ENCODE measurements around the gene PCDHB9. TPM values are rescaled to one million over a fixed set of nuclear protein-coding genes. Genes with fewer than 3 reads are reported as not detected.
"Not testable (repeated sequence)": the region's sequence is repeated elsewhere in the genome, so short reads cannot be mapped to it uniquely, and the experiment has no call there.

The PCDHB9 gene
- total RNA-seq, 4 donors from 2014 or later: 1.5 to 2.9 (median 2.2) TPM

- Histone ChIP-seq H3K4me3 (peak within 1 kb of the TSS; percentile 27 to 44 (median 37)), H3K4me1 (no peaks in the 10 kb centered on the region), H3K27me3 (no peaks in the 10 kb centered on the region), H3K36me3 (peaks cover 0 to 7% (median 2%) of the 10 kb centered on the region in 4 donors), H3K27ac (replicated peaks in 1 of 4) (peak within 1 kb of the TSS in 1 of 4 donors; percentile 20), H3K9me3 (peaks cover 0 to 96% (median 95%) of the 10 kb centered on the region in 4 donors)
- 29% methylated on average over 15 of the region's 15 CpGs for WGBS
- DNase-seq (ENCODE audit: extremely low spot score): no peak
- intact Hi-C loops (cut with DNase I): no loop called here
- TF ChIP-seq CTCF (IDR thresholded peaks at IDR 0.05) (peak in 1 of 3 experiments; percentile 16), POLR2A (IDR thresholded peaks at IDR 0.05; ENCODE audit: low read depth) (no peak), EP300 (IDR thresholded peaks at IDR 0.05) (no peak)
Measured at GRCh38 chr5:141223112-141223783, 36.3 kb downstream of the PCDHB9 start, which contains the start of gene PCDHB14. PCDHB14 (plus strand) TSS chr5:141223343; CDS start chr5:141223506, 163 bp downstream.

- H3K27ac ChIP-seq (replicated peaks in 1 of 4); DNase-seq (ENCODE audit: extremely low spot score); intact Hi-C loops (cut with DNase I); H3K27me3 ChIP-seq; H3K36me3 ChIP-seq; H3K4me3 ChIP-seq; H3K4me1 ChIP-seq: not testable (repeated sequence)
- H3K9me3 ChIP-seq: peaks cover 0 to 92% (median 89%) of the 10 kb centered on the region in 4 donors
- WGBS: 13% methylated on average over 4 of the region's 40 CpGs
Measured at GRCh38 chr5:141224844-141225243, 37.9 kb downstream of the PCDHB9 start.

GRCh38 chr5:141225421-141225820, 38.5 kb downstream of the PCDHB9 start:
- DNase-seq (ENCODE audit: extremely low spot score); H3K36me3 ChIP-seq; H3K4me3 ChIP-seq; H3K4me1 ChIP-seq; H3K27me3 ChIP-seq; H3K27ac ChIP-seq (replicated peaks in 1 of 4); intact Hi-C loops (cut with DNase I): not testable (repeated sequence)
- H3K9me3 ChIP-seq: peaks cover 0 to 91% (median 85%) of the 10 kb centered on the region in 4 donors
- 19% methylated on average over 20 of the region's 30 CpGs for WGBS

GRCh38 chr5:141234109-141234667, 47.2 kb downstream of the PCDHB9 start:
- H3K9me3 ChIP-seq: peaks cover 3 to 94% (median 83%) of the 10 kb centered on the region in 4 donors
- no peaks in the 10 kb centered on the region for H3K4me1 ChIP-seq
- TF ChIP-seq CTCF (IDR thresholded peaks at IDR 0.05) (peak in 1 of 3 experiments; percentile 25), EP300 (IDR thresholded peaks at IDR 0.05) (no peak)
- no peak for DNase-seq (ENCODE audit: extremely low spot score)
- H3K36me3 ChIP-seq: peaks cover 0 to 5% (median 0%) of the 10 kb centered on the region in 4 donors
- H3K27me3 ChIP-seq: peaks cover 0 to 8% (median 0%) of the 10 kb centered on the region in 4 donors
- 8% methylated on average over 15 of the region's 15 CpGs for WGBS
- intact Hi-C loops (cut with DNase I): no loop called here
- peak overlapping the region; percentile 24 to 37 (median 34) for H3K4me3 ChIP-seq
- H3K27ac ChIP-seq (replicated peaks in 1 of 4): no peak overlapping the region

- H3K4me1 ChIP-seq; intact Hi-C loops (cut with DNase I); H3K27me3 ChIP-seq; DNase-seq (ENCODE audit: extremely low spot score); H3K4me3 ChIP-seq; H3K36me3 ChIP-seq; H3K27ac ChIP-seq (replicated peaks in 1 of 4): not testable (repeated sequence)
- H3K9me3 ChIP-seq: peaks cover 3 to 100% (median 93%) of the 10 kb centered on the region in 4 donors
- 18% methylated on average over 18 of the region's 40 CpGs for WGBS
Measured at GRCh38 chr5:141235922-141236321, 49.0 kb downstream of the PCDHB9 start.

- peaks cover 10 to 100% (median 94%) of the 10 kb centered on the region in 4 donors for H3K9me3 ChIP-seq
- no peak overlapping the region for H3K27ac ChIP-seq (replicated peaks in 1 of 4)
- no peak overlapping the region for H3K4me3 ChIP-seq
- no peaks in the 10 kb centered on the region for H3K4me1 ChIP-seq
- peaks cover 0 to 16% (median 0%) of the 10 kb centered on the region in 4 donors for H3K27me3 ChIP-seq
- intact Hi-C loops (cut with DNase I): no loop called here
- TF ChIP-seq POLR2A (IDR thresholded peaks at IDR 0.05; ENCODE audit: low read depth) (no peak), POLR2AphosphoS5 (IDR thresholded peaks at IDR 0.05) (no peak), EP300 (IDR thresholded peaks at IDR 0.05) (no peak)
- no peak for DNase-seq (ENCODE audit: extremely low spot score)
- WGBS: 23% methylated on average over 19 of the region's 32 CpGs
- H3K36me3 ChIP-seq: peaks cover 0 to 5% (median 0%) of the 10 kb centered on the region in 4 donors
Measured at GRCh38 chr5:141236516-141237313, 49.8 kb downstream of the PCDHB9 start.

Other genes starting within 250 kb of the PCDHB9 start
- 10 to 100 TPM in 3 of 4 donors, 1 to 10 TPM in 1; 8.8 to 26.6 (median 18.0) TPM for gene PCDHAC2, start 220.7 kb upstream of the PCDHB9 start, total RNA-seq
- not detected for gene PCDHB1, start 135.8 kb upstream of the PCDHB9 start, total RNA-seq
- 1 to 10 TPM; 2.1 to 3.2 (median 2.8) TPM for gene PCDHB2, start 92.5 kb upstream of the PCDHB9 start, total RNA-seq
- 1 to 10 TPM in 3 of 4 donors, under 1 TPM in 1; 0.83 to 2.3 (median 1.2) TPM for gene PCDHB3, start 86.7 kb upstream of the PCDHB9 start, total RNA-seq
- 1 to 10 TPM; 1.2 to 5.1 (median 3.8) TPM for gene PCDHB4, start 65.3 kb upstream of the PCDHB9 start, total RNA-seq
- gene PCDHB5, start 52.0 kb upstream of the PCDHB9 start, total RNA-seq: 1 to 10 TPM; 3.6 to 7.4 (median 4.0) TPM
- gene PCDHB6, start 37.1 kb upstream of the PCDHB9 start, total RNA-seq: 1 to 10 TPM in 1 of 4 donors, under 1 TPM in 3; 0.46 to 1.1 (median 0.83) TPM
- gene PCDHB7, start 14.5 kb upstream of the PCDHB9 start, total RNA-seq: 1 to 10 TPM; 1.1 to 2.9 (median 2.5) TPM
- gene PCDHB8, start 9.4 kb upstream of the PCDHB9 start, total RNA-seq: 1 to 10 TPM in 1 of 4 donors, under 1 TPM in 3; 0.33 to 2.0 (median 0.87) TPM
- 1 to 10 TPM; 3.3 to 5.6 (median 3.9) TPM for gene PCDHB16, start 4.8 kb upstream of the PCDHB9 start, total RNA-seq
- 1 to 10 TPM; 3.3 to 7.9 (median 4.9) TPM for gene PCDHB10, start 5.2 kb downstream of the PCDHB9 start, total RNA-seq
- gene PCDHB11, start 12.5 kb downstream of the PCDHB9 start, total RNA-seq: 1 to 10 TPM; 1.7 to 4.6 (median 2.9) TPM
- 1 to 10 TPM; 2.2 to 4.3 (median 2.9) TPM for gene PCDHB12, start 21.6 kb downstream of the PCDHB9 start, total RNA-seq
- gene PCDHB13, start 26.8 kb downstream of the PCDHB9 start, total RNA-seq: 1 to 10 TPM; 4.3 to 8.1 (median 5.6) TPM
- gene PCDHB14, start 36.2 kb downstream of the PCDHB9 start, total RNA-seq: 1 to 10 TPM; 6.8 to 9.9 (median 8.3) TPM
- 1 to 10 TPM; 4.0 to 7.0 (median 4.5) TPM for gene PCDHB15, start 58.2 kb downstream of the PCDHB9 start, total RNA-seq
- under 1 TPM in 2 of 4 donors, not detected in 2; 0.23 to 0.65 TPM for gene SLC25A2, start 116.9 kb downstream of the PCDHB9 start, total RNA-seq
- 10 to 100 TPM; 44.0 to 65.9 (median 59.1) TPM for gene TAF7, start 133.6 kb downstream of the PCDHB9 start, total RNA-seq
- 1 to 10 TPM in 1 of 4 donors, under 1 TPM in 3; 0.45 to 1.2 (median 0.76) TPM for gene PCDHGA1, start 143.4 kb downstream of the PCDHB9 start, total RNA-seq
- gene PCDHGA2, start 151.6 kb downstream of the PCDHB9 start, total RNA-seq: 1 to 10 TPM; 2.5 to 5.4 (median 4.0) TPM
- gene PCDHGA3, start 156.7 kb downstream of the PCDHB9 start, total RNA-seq: 1 to 10 TPM; 1.7 to 2.6 (median 1.8) TPM
- gene PCDHGB1, start 162.9 kb downstream of the PCDHB9 start, total RNA-seq: 1 to 10 TPM; 2.7 to 5.1 (median 3.0) TPM
- 1 to 10 TPM; 3.6 to 7.9 (median 4.6) TPM for gene PCDHGA4, start 167.9 kb downstream of the PCDHB9 start, total RNA-seq
- 1 to 10 TPM; 3.2 to 5.7 (median 4.1) TPM for gene PCDHGB2, start 172.8 kb downstream of the PCDHB9 start, total RNA-seq
- gene PCDHGA5, start 177.0 kb downstream of the PCDHB9 start, total RNA-seq: 1 to 10 TPM; 2.6 to 5.4 (median 4.7) TPM
- 1 to 10 TPM; 2.5 to 7.5 (median 3.8) TPM for gene PCDHGB3, start 183.1 kb downstream of the PCDHB9 start, total RNA-seq
- 1 to 10 TPM; 4.1 to 7.1 (median 5.9) TPM for gene PCDHGA6, start 186.7 kb downstream of the PCDHB9 start, total RNA-seq
- 1 to 10 TPM; 4.3 to 9.1 (median 6.4) TPM for gene PCDHGA7, start 195.6 kb downstream of the PCDHB9 start, total RNA-seq
- 1 to 10 TPM; 3.8 to 5.5 (median 4.6) TPM for gene PCDHGB4, start 200.5 kb downstream of the PCDHB9 start, total RNA-seq
- gene PCDHGA8, start 205.5 kb downstream of the PCDHB9 start, total RNA-seq: 1 to 10 TPM; 1.7 to 5.8 (median 3.3) TPM
- 1 to 10 TPM; 4.8 to 10.0 (median 7.8) TPM for gene PCDHGB5, start 210.8 kb downstream of the PCDHB9 start, total RNA-seq
- 1 to 10 TPM; 3.3 to 8.7 (median 4.9) TPM for gene PCDHGA9, start 215.6 kb downstream of the PCDHB9 start, total RNA-seq
- gene PCDHGB6, start 220.9 kb downstream of the PCDHB9 start, total RNA-seq: 1 to 10 TPM; 6.2 to 8.4 (median 7.4) TPM
- gene PCDHGA10, start 225.8 kb downstream of the PCDHB9 start, total RNA-seq: 1 to 10 TPM; 2.3 to 6.2 (median 4.3) TPM
- gene PCDHGB7, start 230.5 kb downstream of the PCDHB9 start, total RNA-seq: 10 to 100 TPM; 13.9 to 18.0 (median 14.4) TPM
- 1 to 10 TPM; 3.0 to 5.8 (median 4.5) TPM for gene PCDHGA11, start 233.9 kb downstream of the PCDHB9 start, total RNA-seq
- gene PCDHGA12, start 243.3 kb downstream of the PCDHB9 start, total RNA-seq: 10 to 100 TPM in 3 of 4 donors, 1 to 10 TPM in 1; 7.6 to 13.7 (median 11.6) TPM